ENCODE data around the gene TNFRSF12A.

The TNFRSF12A gene

GRCh38 chr16:2986623-2987188 is 33.5 kb upstream of the TNFRSF12A start:
- no peak for DNase-seq

- DNase-seq: no peak
Measured at GRCh38 chr16:2987286-2987685, 32.9 kb upstream of the TNFRSF12A start.

GRCh38 chr16:2987833-2988232 is 32.3 kb upstream of the TNFRSF12A start:
- DNase-seq: no peak

GRCh38 chr16:2988590-2989099 is 31.5 kb upstream of the TNFRSF12A start:
- no peak for DNase-seq

- no peak for DNase-seq
Measured at GRCh38 chr16:2990891-2991290, 29.3 kb upstream of the TNFRSF12A start.

- DNase-seq: no peak
Measured at GRCh38 chr16:2991566-2992261, 28.5 kb upstream of the TNFRSF12A start.

- DNase-seq: no peak
Measured at GRCh38 chr16:2992383-2993081, 27.6 kb upstream of the TNFRSF12A start.

GRCh38 chr16:2996298-2996697 is 23.9 kb upstream of the TNFRSF12A start:
- DNase-seq: no peak

GRCh38 chr16:2999929-3000328 is 20.2 kb upstream of the TNFRSF12A start:
- DNase-seq: no peak

GRCh38 chr16:3000540-3000939 is 19.6 kb upstream of the TNFRSF12A start:
- no peak for DNase-seq

GRCh38 chr16:3001316-3001715 is 18.9 kb upstream of the TNFRSF12A start:
- DNase-seq: no peak

- peak; percentile 99 for DNase-seq
Measured at GRCh38 chr16:3003582-3004270, 16.4 kb upstream of the TNFRSF12A start.

- DNase-seq: no peak
Measured at GRCh38 chr16:3004319-3004718, 15.8 kb upstream of the TNFRSF12A start.

GRCh38 chr16:3004781-3005284 is 15.3 kb upstream of the TNFRSF12A start:
- no peak for DNase-seq

- DNase-seq: no peak
Measured at GRCh38 chr16:3007059-3007956, 12.9 kb upstream of the TNFRSF12A start.

- peak; percentile 32 for DNase-seq
Measured at GRCh38 chr16:3007957-3008689, 12.0 kb upstream of the TNFRSF12A start.

GRCh38 chr16:3008690-3009037 is 11.5 kb upstream of the TNFRSF12A start:
- DNase-seq: no peak

- no peak for DNase-seq
Measured at GRCh38 chr16:3009568-3010390, 10.4 kb upstream of the TNFRSF12A start.

GRCh38 chr16:3010510-3010909 is 9.7 kb upstream of the TNFRSF12A start:
- no peak for DNase-seq

GRCh38 chr16:3012246-3012645 is 7.9 kb upstream of the TNFRSF12A start:
- DNase-seq: no peak
